Adrenal gland (tissue), 12 donors: ENCODE measurements around the gene MUTYH. TPM values are rescaled to one million over a fixed set of nuclear protein-coding genes. Genes with fewer than 3 reads are reported as not detected.
A peak's percentile ranks its signal among the peaks of the same experiment; 100 is the strongest.
"Not testable (repeated sequence)": the region's sequence is repeated elsewhere in the genome, so short reads cannot be mapped to it uniquely, and the experiment has no call there.

Source experiments
- DNase-seq, 7 donors: peaks; one replicate each; pipeline ENCODE4 v3.0.0-alpha.2; 2019 to 2020
- H3K27ac ChIP-seq, 5 donors: fragments of 200-600 bp; sonication (generic) in 4 of 5; 1 replicate in 3 of 5; 2 replicates in 2 of 5; pipeline versions ENCODE4 v1.5.1 to v1.8.0; 2016 to 2020; ENCODE audit warnings: mild to moderate bottlenecking in 1 of 5
- H3K27me3 ChIP-seq: fragments of 200-600 bp; 2 replicates; pipeline ENCODE4 v1.8.0; 2021
- H3K36me3 ChIP-seq, 2 donors: fragments of 200-600 bp; replicated peaks in 1 of 2; 1 replicate in 1 of 2; 2 replicates in 1 of 2; pipeline versions ENCODE4 v1.5.1 to v1.8.0; 2018 to 2022
- H3K4me1 ChIP-seq, 2 donors: fragments of 200-600 bp; replicated peaks in 1 of 2; 1 replicate in 1 of 2; 2 replicates in 1 of 2; pipeline versions ENCODE4 v1.5.1 to v1.8.0; 2018 to 2021
- H3K4me3 ChIP-seq, 4 donors: fragments of 200-600 bp; sonication (generic) in 3 of 4; one replicate each; pipeline ENCODE4 v1.5.1; 2016 to 2018
- H3K9me3 ChIP-seq, 3 donors: fragments of 200-600 bp; sonication (generic) in 1 of 3; replicated peaks in 1 of 3; 1 replicate in 2 of 3; 2 replicates in 1 of 3; pipeline versions ENCODE4 v1.5.1 to v1.8.0; 2016 to 2021
- POLR2A ChIP-seq, 2 donors: fragments of 450-650 bp; IDR thresholded peaks; one replicate each; pipeline ENCODE4 v1.6.1; 2017; ENCODE audit warnings: antibody characterized with exemption in 2 of 2, mild to moderate bottlenecking in 2 of 2, moderate library complexity in 1 of 2
- WGBS, 4 donors: extraction: QIAGEN DNeasy Blood & Tissue Kit in 2 of 4; methylation state at CpG; one replicate each; pipeline versions ENCODE4 v1.1.5 to v1.1.7; 2013 to 2017; 5-methylcytosine and 5-hydroxymethylcytosine counted together
- intact Hi-C, 2 donors: fragments of 100-400 bp; cut with DNase I; formaldehyde crosslinking; loops; one replicate each; pipeline versions ENCODE4 v1.14.1 to v1.15.0; 2022 to 2023
- polyA plus RNA-seq, 3 donors: library from polyadenylated mRNA; stranded (reverse); fragments of 200-250 nt in 2 of 3; fragments of 350-450 nt in 1 of 3; fragmentation: Illumina TruSeq in 1 of 3; extraction: RNeasy Lipid Tissue Mini Kit (QIAGEN cat#74804) in 1 of 3; gene quantifications; one replicate each; pipeline ENCODE4 v1.2.3, GENCODE V29; 2013 to 2014
- total RNA-seq, 9 donors: library from RNA; depleted of rRNA in 4 of 9; stranded (reverse); fragments of >200 nt in 4 of 9; fragments of 120-200 nt in 1 of 9; fragmentation: NEBNext Ultra II Directional in 1 of 9; extraction: Animal tissue kit (Norgen Biotek cat#: 25700) in 1 of 9; gene quantifications; one replicate each; pipeline versions ENCODE4 v1.1.0 to v1.2.4, GENCODE V29; 2013 to 2023
- TF ChIP-seq, protein P1 (sequence below), 6 experiments: fragments of 450-650 bp in 4 of 6; fragments of 200-600 bp in 2 of 6; sonication (generic) in 1 of 6; IDR thresholded peaks; 1 replicate in 5 of 6; 2 replicates in 1 of 6; pipeline versions ENCODE4 v1.5.1 to v1.8.0; 2016 to 2021; ENCODE audit warnings: antibody characterized with exemption in 6 of 6, mild to moderate bottlenecking in 2 of 6, moderate library complexity in 1 of 6
- donor health status: healthy with polysubstance abuse.
- donor health status: Bipolar disorder and iron deficiency.
- donor health status: DM: yes; HTN: yes; CAD: no.
- donor health status: DM: no; HTN: no; CAD: no.
- donor health status: DM: no; HTN: no; CAD: no.
- donor health status: DM: yes; HTN: yes; CAD: no.

The MUTYH gene
- total and polyA plus RNA-seq, 12 donors: 9.8 to 60.7 (median 22.2) TPM

DNA sequence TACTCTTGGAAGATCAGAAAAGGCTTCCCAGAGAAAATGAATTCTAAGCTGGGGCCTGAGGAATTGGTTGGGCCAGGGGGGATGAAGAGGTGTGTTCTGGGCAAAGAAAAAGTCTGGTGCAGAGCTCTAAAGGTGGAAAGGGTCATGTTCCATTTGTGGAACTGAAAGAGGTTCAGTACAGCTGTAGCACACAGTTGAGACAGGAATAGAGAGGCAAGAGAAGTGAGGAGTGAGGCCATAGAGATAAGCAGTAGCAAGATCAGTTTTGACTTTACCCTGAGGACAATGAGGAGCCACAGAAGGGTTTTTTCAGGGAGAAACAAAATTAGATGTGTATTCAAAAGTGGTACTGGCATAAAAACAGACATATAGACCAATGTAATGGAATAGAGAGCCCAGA is 30.3 kb upstream of the MUTYH start:
- Histone ChIP-seq H3K27ac (no peak overlapping the region), H3K9me3 (no peaks in the 10 kb centered on the region), H3K36me3 (no peaks in the 10 kb centered on the region), H3K4me3 (no peak overlapping the region), H3K27me3 (no peaks in the 10 kb centered on the region), H3K4me1 (peaks cover 0 to 6% of the 10 kb centered on the region in 2 donors)
- intact Hi-C loops: no loop called here
- DNase-seq: no peak
- TF ChIP-seq POLR2A (IDR thresholded peaks at IDR 0.05): no peak
- TF ChIP-seq, protein P1, sequence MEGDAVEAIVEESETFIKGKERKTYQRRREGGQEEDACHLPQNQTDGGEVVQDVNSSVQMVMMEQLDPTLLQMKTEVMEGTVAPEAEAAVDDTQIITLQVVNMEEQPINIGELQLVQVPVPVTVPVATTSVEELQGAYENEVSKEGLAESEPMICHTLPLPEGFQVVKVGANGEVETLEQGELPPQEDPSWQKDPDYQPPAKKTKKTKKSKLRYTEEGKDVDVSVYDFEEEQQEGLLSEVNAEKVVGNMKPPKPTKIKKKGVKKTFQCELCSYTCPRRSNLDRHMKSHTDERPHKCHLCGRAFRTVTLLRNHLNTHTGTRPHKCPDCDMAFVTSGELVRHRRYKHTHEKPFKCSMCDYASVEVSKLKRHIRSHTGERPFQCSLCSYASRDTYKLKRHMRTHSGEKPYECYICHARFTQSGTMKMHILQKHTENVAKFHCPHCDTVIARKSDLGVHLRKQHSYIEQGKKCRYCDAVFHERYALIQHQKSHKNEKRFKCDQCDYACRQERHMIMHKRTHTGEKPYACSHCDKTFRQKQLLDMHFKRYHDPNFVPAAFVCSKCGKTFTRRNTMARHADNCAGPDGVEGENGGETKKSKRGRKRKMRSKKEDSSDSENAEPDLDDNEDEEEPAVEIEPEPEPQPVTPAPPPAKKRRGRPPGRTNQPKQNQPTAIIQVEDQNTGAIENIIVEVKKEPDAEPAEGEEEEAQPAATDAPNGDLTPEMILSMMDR (IDR thresholded peaks at IDR 0.05): no peak

DNA sequence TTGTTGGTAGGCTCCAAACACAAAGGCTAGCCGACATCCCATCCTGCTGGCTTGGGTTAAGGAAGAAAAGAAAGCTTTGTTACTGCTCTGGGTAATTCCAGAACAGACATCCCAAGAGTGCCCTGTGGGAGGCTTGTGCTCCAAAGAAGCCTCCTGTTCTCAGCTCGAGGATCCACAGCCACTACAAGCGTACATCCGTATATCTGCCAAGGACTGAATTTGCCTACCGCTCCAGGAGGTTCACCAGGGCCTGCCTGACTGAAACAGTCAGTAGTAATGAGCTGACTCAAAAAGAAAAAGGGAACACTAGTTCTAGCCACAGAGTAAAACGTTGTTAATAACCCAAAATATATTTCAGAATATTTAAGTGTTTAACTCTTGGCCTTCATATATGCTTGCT is 24.8 kb upstream of the MUTYH start:
- intact Hi-C loops: no loop called here
- WGBS, 4 donors: 85 to 91% (median 90%) methylated on average over 6 of the region's 6 CpGs

DNA sequence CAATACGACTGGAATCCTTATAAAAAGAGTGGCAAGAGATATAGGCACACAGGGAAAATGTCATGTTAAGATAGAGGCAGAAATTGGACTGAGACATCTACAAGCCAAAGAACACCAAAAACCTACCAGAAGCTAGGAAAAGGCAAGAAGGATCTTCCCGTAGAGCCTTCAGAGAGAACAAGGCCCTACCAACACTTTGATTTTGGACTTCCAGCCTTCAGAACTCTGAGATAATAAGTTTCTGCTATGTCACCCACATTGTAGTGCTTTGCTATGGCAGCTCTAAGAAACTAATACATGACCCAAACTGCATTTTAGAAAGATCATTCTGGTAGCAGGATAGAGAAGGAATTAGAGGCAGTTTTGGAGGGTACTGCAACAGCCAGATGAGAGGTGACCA is 24.1 kb upstream of the MUTYH start:
- DNase-seq: no peak
- no peaks in the 10 kb centered on the region for H3K27me3 ChIP-seq
- intact Hi-C loops: loop anchor here in 1 of 2 donors (5.0 kb wide), 1 partner anchor 128 kb away; the partner anchor contains the start of gene TESK2

More for the DNA sequence above, 24.8 kb upstream of the MUTYH start:
- H3K27me3 ChIP-seq: no peaks in the 10 kb centered on the region
- no peak overlapping the region for H3K4me3 ChIP-seq
- DNase-seq: no peak
- no peaks in the 10 kb centered on the region for H3K36me3 ChIP-seq
- H3K27ac ChIP-seq: no peak overlapping the region
- H3K4me1 ChIP-seq: peaks cover 3 to 15% of the 10 kb centered on the region in 2 donors
- no peak for TF ChIP-seq POLR2A (IDR thresholded peaks at IDR 0.05)
- TF ChIP-seq, protein P1 (IDR thresholded peaks at IDR 0.05): no peak
- no peaks in the 10 kb centered on the region for H3K9me3 ChIP-seq

DNA sequence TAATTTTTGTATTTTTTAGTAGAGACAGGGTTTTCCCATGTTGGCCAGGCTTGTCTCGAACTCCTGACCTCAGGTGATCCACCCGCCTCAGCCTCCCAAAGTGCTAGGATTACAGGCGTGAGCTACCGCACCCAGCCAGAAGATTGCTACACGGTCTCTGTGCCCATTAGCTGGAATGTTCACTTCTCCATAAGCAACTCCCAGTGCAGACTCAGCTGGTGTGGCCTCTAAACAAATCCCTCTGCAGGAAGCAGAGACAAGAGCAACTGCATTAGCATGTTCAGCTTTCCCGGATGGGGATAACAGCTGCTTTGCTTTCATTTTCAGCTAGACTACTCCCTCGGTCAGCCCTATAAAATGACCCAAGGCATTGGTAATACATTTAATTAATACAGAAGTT is 20.7 kb upstream of the MUTYH start:
- Histone ChIP-seq H3K4me1 (peaks cover 3 to 20% of the 10 kb centered on the region in 2 donors), H3K27ac (peak overlapping the region in 3 of 5 donors; percentile 40 to 68 (median 67)), H3K4me3 (peak overlapping the region in 1 of 4 donors; percentile 37)
- H3K36me3 ChIP-seq, H3K27me3 ChIP-seq, H3K9me3 ChIP-seq: not testable (repeated sequence)
- 42 to 57% (median 53%) methylated on average over 7 of the region's 7 CpGs for WGBS, 4 donors
- TF ChIP-seq, protein P1 (IDR thresholded peaks at IDR 0.05): peak in 4 of 6 experiments; percentile 8 to 32 (median 28)
- TF ChIP-seq POLR2A (IDR thresholded peaks at IDR 0.05): peak in 1 of 2 donors; percentile 9
- intact Hi-C loops: loop anchor here in 1 of 2 donors (5.0 kb wide), 1 partner anchor 131 kb away; the partner anchor contains the start of gene TESK2
- DNase-seq: peak in 6 of 7 donors; percentile 48 to 72 (median 54)

More for the DNA sequence above, 24.1 kb upstream of the MUTYH start:
- H3K36me3 ChIP-seq: no peaks in the 10 kb centered on the region
- no peak overlapping the region for H3K4me3 ChIP-seq
- 96 to 98% (median 97%) methylated on average over 2 of the region's 2 CpGs for WGBS, 4 donors
- H3K27ac ChIP-seq: no peak overlapping the region
- H3K9me3 ChIP-seq: no peaks in the 10 kb centered on the region
- TF ChIP-seq POLR2A (IDR thresholded peaks at IDR 0.05): no peak
- TF ChIP-seq, protein P1 (IDR thresholded peaks at IDR 0.05): no peak
- H3K4me1 ChIP-seq: peaks cover 3 to 20% of the 10 kb centered on the region in 2 donors
